ENCODE results near the gene RSU1. TPM values are rescaled to one million over a fixed set of nuclear protein-coding genes. Genes with fewer than 3 reads are reported as not detected.
"Not testable (repeated sequence)": the region's sequence is repeated elsewhere in the genome, so short reads cannot be mapped to it uniquely, and the experiment has no call there.

The RSU1 gene
- total RNA-seq, 1 donor from 2014 or later, result 83.6 TPM

- ATAC-seq; DNase-seq (ENCODE audit: low spot score); intact Hi-C loops (cut with DNase I): not testable (repeated sequence)
Observed at GRCh38 chr10:16752849-16753248, 64.4 kb downstream of the RSU1 start.

GRCh38 chr10:16752099-16752498 is 65.1 kb downstream of the RSU1 start:
- ATAC-seq, result no peak
- intact Hi-C loops (cut with DNase I), result no loop called here
- DNase-seq (ENCODE audit: low spot score), result no peak

- intact Hi-C loops (cut with DNase I), result no loop called here
- DNase-seq (ENCODE audit: low spot score) (no peak), ATAC-seq (no peak)
Observed at GRCh38 chr10:16751244-16751643, 66.0 kb downstream of the RSU1 start.

- intact Hi-C loops (cut with DNase I), result no loop called here
- no peak for ATAC-seq
- DNase-seq (ENCODE audit: low spot score), result no peak
Observed at GRCh38 chr10:16750461-16750860, 66.8 kb downstream of the RSU1 start.

GRCh38 chr10:16748749-16749148 is 68.5 kb downstream of the RSU1 start:
- ATAC-seq, result no peak

GRCh38 chr10:16746856-16747255 is 70.4 kb downstream of the RSU1 start:
- ATAC-seq, result no peak
- intact Hi-C loops (cut with DNase I), result no loop called here
- DNase-seq (ENCODE audit: low spot score), result no peak

More at GRCh38 chr10:16748749-16749148, 68.5 kb downstream of the RSU1 start:
- no peak for DNase-seq (ENCODE audit: low spot score)
- intact Hi-C loops (cut with DNase I), result no loop called here

- intact Hi-C loops (cut with DNase I), result no loop called here
- no peak for DNase-seq (ENCODE audit: low spot score)
- no peak for ATAC-seq
Observed at GRCh38 chr10:16745061-16745460, 72.2 kb downstream of the RSU1 start.

GRCh38 chr10:16742165-16742960 is 74.9 kb downstream of the RSU1 start:
- no peak for ATAC-seq
- no peak for DNase-seq (ENCODE audit: low spot score)
- intact Hi-C loops (cut with DNase I), result no loop called here

GRCh38 chr10:16741540-16741939 is 75.7 kb downstream of the RSU1 start:
- DNase-seq (ENCODE audit: low spot score) (no peak), ATAC-seq (no peak)
- intact Hi-C loops (cut with DNase I), result no loop called here

GRCh38 chr10:16737420-16737819 is 79.8 kb downstream of the RSU1 start:
- ATAC-seq (no peak), DNase-seq (ENCODE audit: low spot score) (no peak)
- intact Hi-C loops (cut with DNase I), result no loop called here

- intact Hi-C loops (cut with DNase I), result no loop called here
- DNase-seq (ENCODE audit: low spot score) (no peak), ATAC-seq (no peak)
Observed at GRCh38 chr10:16735671-16736070, 81.6 kb downstream of the RSU1 start.

- ATAC-seq (no peak), DNase-seq (ENCODE audit: low spot score) (no peak)
- intact Hi-C loops (cut with DNase I), result no loop called here
Observed at GRCh38 chr10:16732376-16732775, 84.8 kb downstream of the RSU1 start.

GRCh38 chr10:16728266-16728665 is 89.0 kb downstream of the RSU1 start:
- intact Hi-C loops (cut with DNase I), result no loop called here
- no peak for ATAC-seq
- no peak for DNase-seq (ENCODE audit: low spot score)

- intact Hi-C loops (cut with DNase I), result no loop called here
- DNase-seq (ENCODE audit: low spot score), result no peak
- ATAC-seq, result no peak
Observed at GRCh38 chr10:16727666-16728065, 89.6 kb downstream of the RSU1 start.

GRCh38 chr10:16724509-16724908 is 92.7 kb downstream of the RSU1 start:
- intact Hi-C loops (cut with DNase I), result no loop called here
- no peak for ATAC-seq
- DNase-seq (ENCODE audit: low spot score), result no peak

GRCh38 chr10:16720812-16721211 is 96.4 kb downstream of the RSU1 start:
- intact Hi-C loops (cut with DNase I), result no loop called here
- ATAC-seq, result no peak
- no peak for DNase-seq (ENCODE audit: low spot score)

GRCh38 chr10:16717622-16718395 is 99.4 kb downstream of the RSU1 start:
- DNase-seq (ENCODE audit: low spot score) (no peak), ATAC-seq (no peak)

GRCh38 chr10:16716051-16716450 is 101.2 kb downstream of the RSU1 start:
- DNase-seq (ENCODE audit: low spot score), result no peak
- intact Hi-C loops (cut with DNase I), result no loop called here
- ATAC-seq, result no peak

More at GRCh38 chr10:16717622-16718395, 99.4 kb downstream of the RSU1 start:
- intact Hi-C loops (cut with DNase I), result no loop called here

GRCh38 chr10:16713290-16713689 is 103.9 kb downstream of the RSU1 start:
- no peak for ATAC-seq
- intact Hi-C loops (cut with DNase I), result no loop called here

GRCh38 chr10:16712883-16713282 is 104.3 kb downstream of the RSU1 start:
- intact Hi-C loops (cut with DNase I), result no loop called here
- DNase-seq (ENCODE audit: low spot score) (no peak), ATAC-seq (no peak)

More at GRCh38 chr10:16713290-16713689, 103.9 kb downstream of the RSU1 start:
- no peak for DNase-seq (ENCODE audit: low spot score)
